SKM-1 treated with dmso at 0.1 percent for 144 hours (cell line): Measurements from ENCODE around the gene ANTXR1.

Experiments used
- DNase-seq: peaks from one replicate; lab custom pipeline; 2025; ENCODE audit not compliant: unreplicated experiment; lab: John Stamatoyannopoulos, UW

The ANTXR1 gene

GRCh38 chr2:69070969-69071368 lies 58.0 kb downstream of the ANTXR1 start:
- DNase-seq, result no peak

DNA sequence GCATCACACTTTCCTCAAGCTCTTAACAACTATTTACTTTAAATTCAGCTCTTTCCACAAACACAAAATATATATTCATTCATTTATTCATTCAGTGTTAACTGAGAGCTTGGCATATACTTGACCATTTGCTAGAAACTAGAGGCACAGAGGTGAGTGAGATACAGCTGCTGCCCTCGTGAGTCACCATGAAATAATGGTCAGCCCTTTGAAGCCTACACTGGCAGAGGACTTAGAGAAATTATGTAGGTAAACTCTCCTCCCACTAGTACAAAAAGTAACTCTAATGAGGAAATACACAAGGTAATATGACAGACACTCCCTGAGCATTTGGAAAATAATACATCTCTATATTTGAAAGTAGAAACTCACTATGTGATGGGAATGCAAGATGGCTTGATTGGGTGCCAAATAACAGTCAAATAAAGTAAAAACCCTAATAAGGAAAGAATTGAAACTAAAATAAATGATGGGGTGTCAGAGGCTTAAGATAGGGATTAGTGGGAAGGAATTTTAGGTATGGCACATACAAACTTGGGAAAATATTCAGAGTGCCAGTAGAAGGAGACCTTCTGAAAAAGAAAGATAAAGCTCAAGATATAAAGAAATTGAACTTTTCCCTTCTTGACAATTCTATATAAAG lies 61.1 kb downstream of the ANTXR1 start:
- no peak for DNase-seq

DNA sequence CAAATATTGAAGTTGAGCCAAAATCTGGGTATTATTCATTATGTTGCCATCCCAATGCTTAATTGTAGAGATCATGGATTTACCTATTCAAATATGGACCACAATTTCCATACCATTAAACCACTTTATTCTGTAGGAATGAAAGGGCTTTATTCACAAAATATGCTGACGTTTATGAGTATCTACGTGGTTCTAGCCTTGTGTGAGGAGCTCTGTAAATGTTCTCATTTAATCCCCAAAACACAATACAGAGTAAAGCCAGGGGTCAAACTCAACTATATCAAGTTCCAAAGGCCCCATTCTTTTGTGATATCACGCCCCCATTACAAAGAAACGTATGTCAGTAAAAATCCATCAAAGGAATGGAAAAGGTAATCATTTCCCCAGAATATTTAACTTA lies 61.9 kb downstream of the ANTXR1 start:
- DNase-seq, result no peak

DNA sequence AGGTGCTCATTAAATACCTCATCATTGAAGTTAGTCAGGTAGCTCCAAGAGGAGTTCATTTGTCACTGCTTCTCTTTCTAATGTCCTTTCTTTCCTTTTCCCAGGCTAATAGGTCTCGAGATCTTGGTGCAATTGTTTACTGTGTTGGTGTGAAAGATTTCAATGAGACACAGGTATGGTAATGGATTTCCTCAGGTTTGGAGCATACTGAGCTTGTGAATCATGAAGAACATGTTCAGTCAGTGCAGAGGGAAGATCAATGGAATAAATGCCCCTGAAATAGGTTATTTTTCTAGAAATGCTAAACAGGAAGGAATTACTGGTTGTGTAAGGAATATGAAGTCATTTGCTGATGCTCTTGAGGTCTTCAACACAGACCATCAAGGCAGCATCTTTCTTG lies 62.5 kb downstream of the ANTXR1 start:
- no peak for DNase-seq

- no peak for DNase-seq
Observed at GRCh38 chr2:69076601-69077000, 63.6 kb downstream of the ANTXR1 start.

DNA sequence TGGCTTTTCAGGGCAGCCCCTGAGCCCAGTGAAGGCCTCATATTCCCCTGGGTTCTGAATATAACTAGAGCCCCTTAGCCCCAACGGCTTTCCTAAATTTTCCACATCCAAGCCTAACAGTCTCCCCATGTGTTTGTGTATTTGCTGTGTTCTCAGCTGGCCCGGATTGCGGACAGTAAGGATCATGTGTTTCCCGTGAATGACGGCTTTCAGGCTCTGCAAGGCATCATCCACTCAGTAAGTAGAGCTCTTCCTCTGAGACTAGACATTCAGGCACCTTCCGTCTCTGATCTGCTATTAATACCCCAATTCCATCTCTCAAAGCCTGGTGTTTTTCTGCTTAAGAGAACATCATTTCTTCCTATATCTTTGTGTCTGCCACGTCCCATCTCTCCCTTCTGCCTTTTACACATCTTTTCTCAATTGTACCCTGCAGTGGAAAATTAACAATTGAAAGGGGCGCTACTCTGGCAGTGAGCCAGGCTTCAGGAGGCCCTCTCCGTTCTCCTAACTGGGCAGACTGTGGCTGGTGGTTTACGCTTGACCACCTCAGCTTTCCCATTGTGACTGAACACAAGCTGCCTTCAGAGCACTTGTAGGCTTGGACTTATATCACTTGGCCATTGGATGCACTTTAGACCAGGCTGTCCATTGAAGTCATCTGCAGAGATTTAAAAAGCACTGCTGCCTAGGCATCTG lies 64.4 kb downstream of the ANTXR1 start:
- DNase-seq, result no peak

DNA sequence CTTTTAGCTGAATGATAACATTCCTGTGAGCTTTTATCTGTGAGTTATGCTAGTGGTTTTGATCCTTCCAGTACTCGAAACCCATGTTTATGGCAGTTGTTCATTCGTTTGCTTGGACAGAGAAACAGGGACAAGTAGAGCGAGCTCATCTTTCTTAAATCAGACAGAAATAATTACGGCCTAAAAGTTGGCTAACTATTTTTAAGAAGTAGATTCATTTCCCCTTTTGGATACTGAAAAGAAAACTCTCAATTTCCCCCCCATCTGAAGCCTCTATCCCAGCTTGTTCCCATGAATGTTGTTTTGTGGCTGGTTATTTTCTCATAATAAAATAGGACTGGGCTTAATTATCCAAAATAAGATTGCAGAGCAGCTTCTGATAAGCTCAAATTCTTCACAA lies 67.1 kb downstream of the ANTXR1 start:
- no peak for DNase-seq

GRCh38 chr2:69081001-69081580 lies 68.1 kb downstream of the ANTXR1 start:
- DNase-seq, result no peak

GRCh38 chr2:69081757-69082156 lies 68.8 kb downstream of the ANTXR1 start:
- DNase-seq, result no peak

DNA sequence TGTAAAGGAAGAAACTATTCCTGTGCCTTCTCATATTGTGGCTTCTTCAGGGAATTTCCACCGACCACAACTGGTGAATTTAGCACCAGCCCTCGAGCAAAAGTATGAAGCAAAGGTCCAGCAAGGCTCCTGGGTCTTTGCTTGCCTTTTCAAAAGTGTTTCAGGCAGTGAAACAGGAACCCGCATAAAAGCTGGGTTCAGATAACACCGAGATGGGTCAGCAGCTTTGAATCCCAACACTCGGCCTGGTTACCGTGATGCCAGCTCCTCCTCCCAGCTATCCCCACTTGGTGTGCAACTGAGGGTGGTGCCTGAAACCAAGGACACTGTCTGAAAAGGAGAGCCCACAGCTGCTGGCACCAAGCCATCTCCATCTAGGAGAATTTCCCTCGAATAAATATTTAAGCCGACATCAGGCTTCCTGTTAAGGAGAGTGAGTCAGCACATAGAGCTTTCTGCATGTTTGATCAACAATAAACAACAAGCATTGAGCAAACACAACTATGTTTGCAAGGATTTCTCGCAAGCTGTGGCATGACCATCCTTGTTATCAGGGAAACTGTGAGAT lies 69.5 kb downstream of the ANTXR1 start:
- no peak for DNase-seq

DNA sequence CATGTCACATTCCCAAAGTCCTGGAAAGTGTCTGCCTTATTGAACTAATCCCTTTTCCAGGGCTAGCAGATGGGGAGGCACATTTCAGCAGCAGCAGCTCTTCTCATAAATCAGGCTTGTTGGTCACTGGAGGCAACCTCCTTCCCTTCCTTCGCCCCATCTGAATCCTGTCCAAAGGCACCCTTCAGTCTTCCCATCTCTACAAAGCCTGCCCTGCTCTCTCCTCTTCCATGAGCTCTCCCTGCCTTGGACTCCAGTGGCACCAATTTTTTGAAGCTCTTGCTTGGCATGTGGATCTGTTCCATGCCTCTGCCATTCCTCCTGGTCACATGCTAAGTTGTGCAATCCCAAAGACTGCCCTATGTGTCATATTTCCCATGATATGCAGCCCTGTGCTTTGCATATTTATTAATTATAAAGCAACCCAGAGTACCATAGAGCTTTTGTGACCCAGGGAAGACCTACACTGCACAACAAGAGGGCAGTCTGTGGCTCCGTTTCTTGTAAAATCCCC lies 70.3 kb downstream of the ANTXR1 start:
- DNase-seq, result no peak

DNA sequence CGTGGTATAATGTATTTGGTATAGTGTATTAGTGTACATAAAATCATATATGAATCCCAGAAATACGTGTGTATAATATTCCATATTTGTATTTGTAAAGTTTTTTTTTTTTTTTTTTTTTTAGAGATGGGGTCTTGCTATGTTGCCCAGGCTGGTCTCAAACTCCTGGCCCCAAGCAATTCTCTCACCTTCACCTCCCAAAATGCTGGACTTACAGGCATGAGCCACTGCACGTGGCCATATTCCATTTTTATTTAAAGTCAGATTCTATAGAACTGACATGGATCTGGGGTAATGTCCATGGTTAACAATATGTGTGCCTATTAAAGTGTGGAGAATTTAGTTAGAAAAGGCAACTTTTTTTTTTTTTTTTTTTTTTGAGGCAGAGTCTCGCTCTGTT lies 71.5 kb downstream of the ANTXR1 start:
- no peak for DNase-seq

DNA sequence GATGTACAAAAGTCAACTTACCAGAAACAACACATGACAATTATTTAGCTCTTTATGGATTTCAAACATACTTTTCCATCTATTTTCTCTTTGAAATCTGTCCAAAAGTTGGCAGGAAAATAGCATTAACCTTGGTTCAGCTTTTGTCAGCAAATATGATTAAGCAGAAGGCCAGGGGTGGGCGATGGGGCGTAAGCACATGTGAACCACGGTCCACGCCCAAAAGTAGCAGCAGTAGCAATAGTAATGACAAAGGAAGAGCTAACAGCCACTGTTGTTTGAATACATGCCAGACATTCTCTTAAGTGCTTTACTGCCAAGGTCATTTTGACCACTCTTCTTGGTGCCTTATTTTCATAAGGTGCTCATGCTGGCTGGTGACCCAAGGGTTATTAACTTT lies 73.5 kb downstream of the ANTXR1 start:
- DNase-seq, result no peak

DNA sequence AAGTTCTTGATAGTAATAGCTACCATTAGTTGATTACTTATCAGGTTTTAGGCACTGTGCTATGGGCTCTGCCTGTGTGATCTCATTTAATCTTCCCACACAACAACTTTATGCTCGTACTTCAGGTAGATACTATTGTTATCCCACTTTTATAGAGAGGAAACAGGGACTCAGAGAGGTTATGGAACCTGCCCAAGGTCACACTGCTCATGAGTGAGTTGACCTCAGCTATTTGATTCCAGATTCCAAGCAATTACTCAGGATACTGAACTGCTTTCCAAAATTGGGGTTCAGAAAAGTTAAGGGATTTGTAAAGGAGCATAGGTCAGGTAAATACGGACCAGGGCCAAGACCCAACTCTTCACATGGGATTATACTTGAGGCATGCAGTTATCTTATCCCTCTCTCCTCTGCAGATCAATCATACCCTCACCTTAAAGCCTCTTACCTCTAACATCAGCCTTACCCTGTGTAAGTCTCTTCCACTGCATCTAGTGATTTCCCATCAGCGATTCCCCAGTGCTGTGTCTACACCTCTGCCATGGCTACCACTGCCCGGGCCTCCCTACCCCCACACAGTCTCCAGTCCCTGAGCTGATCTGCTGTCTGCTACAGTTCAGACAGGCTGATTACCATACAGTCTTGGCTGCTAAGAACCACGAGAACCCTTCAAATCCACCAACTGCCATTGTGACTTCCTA lies 74.4 kb downstream of the ANTXR1 start:
- no peak for DNase-seq

- no peak for DNase-seq
Observed at GRCh38 chr2:69087912-69088240, 74.9 kb downstream of the ANTXR1 start.

GRCh38 chr2:69088466-69088865 lies 75.5 kb downstream of the ANTXR1 start:
- DNase-seq, result no peak

GRCh38 chr2:69089266-69089665 lies 76.3 kb downstream of the ANTXR1 start:
- no peak for DNase-seq

DNA sequence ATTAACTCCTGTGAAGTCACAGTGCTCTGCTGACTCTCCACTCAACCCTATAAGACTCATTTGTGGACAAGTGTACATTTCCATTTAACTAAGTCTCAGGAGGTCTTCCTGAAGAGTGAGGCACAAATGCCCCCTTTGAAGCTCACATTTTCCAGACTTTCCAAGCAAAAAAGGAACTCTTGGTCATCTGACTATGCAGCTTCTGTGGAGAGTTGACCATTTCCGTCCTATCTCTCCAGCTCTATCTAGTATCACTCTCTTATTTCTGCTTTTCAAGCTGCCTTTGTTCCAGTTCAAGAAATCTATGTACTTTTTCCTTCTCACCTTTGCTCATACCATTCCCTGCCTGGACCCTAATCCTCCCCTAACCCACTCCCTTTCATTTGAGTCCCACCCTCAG lies 77.0 kb downstream of the ANTXR1 start:
- DNase-seq, result no peak

DNA sequence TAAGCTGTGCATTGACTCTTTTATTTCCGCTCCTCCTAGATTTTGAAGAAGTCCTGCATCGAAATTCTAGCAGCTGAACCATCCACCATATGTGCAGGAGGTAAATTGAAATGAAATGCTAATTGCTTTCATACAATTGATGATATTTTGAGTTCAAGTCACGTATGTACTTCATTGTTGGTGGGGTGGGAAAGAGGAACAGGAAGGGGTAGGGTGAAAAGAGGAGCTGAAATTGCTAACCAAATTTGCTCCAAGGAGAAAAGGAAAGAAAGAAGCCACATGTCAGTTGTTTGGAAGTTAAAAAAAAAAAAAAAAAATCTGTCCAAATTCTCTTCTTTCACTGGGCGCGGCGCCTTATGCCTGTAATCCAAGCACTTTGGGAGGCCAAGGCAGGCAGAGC lies 77.8 kb downstream of the ANTXR1 start:
- no peak for DNase-seq

DNA sequence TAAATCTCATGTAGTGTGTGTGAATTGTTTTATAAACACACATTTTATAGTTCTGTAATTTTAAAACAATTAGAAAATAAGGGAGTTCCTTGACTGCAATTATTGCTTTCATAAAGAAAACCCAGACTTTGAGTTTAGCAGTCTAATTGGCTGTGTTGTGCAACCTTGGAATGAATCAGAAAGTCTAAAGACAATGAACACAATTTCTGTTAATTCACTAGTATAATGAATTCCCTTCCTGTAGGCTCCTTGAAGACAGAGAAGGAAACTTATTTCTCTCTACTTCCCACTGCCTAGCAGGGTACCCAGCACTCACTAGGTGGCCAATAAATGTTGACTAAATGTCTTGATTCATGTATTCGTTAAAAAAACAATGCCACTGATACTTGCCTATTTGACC lies 79.9 kb downstream of the ANTXR1 start:
- DNase-seq, result no peak

- DNase-seq, result no peak
Observed at GRCh38 chr2:69095305-69095704, 82.3 kb downstream of the ANTXR1 start.
